Measurements from ENCODE around the gene JMJD8.

Gene JMJD8

DNA sequence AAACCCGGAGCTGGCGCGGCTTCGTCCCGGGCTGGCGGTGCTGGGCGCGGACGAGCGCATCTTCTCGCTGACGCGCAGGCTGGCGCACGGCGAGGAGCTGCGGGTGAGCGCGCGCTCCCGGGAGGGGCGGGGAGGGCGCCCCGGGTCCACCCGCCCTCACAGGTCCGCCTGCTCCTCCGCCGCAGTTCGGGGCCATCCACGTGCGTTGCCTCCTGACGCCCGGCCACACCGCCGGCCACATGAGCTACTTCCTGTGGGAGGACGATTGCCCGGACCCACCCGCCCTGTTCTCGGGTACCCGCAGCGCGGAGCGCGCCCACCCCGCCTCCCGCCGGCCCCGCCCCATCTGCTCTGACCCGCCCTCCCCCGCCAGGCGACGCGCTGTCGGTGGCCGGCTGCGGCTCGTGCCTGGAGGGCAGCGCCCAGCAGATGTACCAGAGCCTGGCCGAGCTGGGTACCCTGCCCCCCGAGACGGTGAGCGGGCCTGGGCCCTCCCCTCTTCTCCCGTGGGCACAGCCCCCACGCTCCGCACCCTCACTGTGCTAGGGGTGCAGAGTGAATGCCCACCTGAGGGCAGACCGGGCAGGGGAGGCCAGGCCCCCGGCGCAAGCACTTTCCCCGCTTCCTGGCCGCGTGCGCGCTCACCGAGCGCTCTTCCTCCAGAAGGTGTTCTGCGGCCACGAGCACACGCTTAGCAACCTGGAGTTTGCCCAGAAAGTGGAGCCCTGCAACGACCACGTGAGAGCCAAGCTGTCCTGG, 44.2 kb upstream of the JMJD8 start:
- no peak for TF ChIP-seq Cebpa-rat (IDR thresholded peaks at IDR 0.05)
- peak overlapping the region; percentile 83 for H3K9ac ChIP-seq
- H3K9me3 ChIP-seq, result no peaks in the 10 kb centered on the region
- peaks cover 76% of the 10 kb centered on the region for H3K4me1 ChIP-seq
- peak overlapping the region; percentile 89 for H3K27ac ChIP-seq
- H3K4me3 ChIP-seq, result peak overlapping the region; percentile 80
- H4K20me1 ChIP-seq, result peaks cover 76% of the 10 kb centered on the region
- peak overlapping the region; percentile 100 for H3K4me2 ChIP-seq
- peaks cover 43% of the 10 kb centered on the region for H3K36me3 ChIP-seq
- H3K27me3 ChIP-seq, result no peaks in the 10 kb centered on the region

- no peak for TF ChIP-seq Cebpa-rat (IDR thresholded peaks at IDR 0.05)
- Histone ChIP-seq H3K9me3 (no peaks in the 10 kb centered on the region), H4K20me1 (peaks cover 78% of the 10 kb centered on the region), H3K4me2 (peak overlapping the region; percentile 100), H3K27ac (peak overlapping the region; percentile 89), H3K4me3 (peak overlapping the region; percentile 80), H3K9ac (peak overlapping the region; percentile 83), H3K27me3 (no peaks in the 10 kb centered on the region), H3K36me3 (peaks cover 34% of the 10 kb centered on the region), H3K4me1 (peaks cover 76% of the 10 kb centered on the region)
These were observed 43.3 kb upstream of the JMJD8 start for GRCh38 chr16:727291-727977.

- peak within 1 kb of the TSS; percentile 83 for H3K9ac ChIP-seq
- peaks cover 78% of the 10 kb centered on the region for H4K20me1 ChIP-seq
- peak within 1 kb of the TSS; percentile 89 for H3K27ac ChIP-seq
- H3K4me1 ChIP-seq, result peaks cover 76% of the 10 kb centered on the region
- no peaks in the 10 kb centered on the region for H3K27me3 ChIP-seq
- H3K9me3 ChIP-seq, result no peaks in the 10 kb centered on the region
- H3K36me3 ChIP-seq, result peaks cover 27% of the 10 kb centered on the region
- peak within 1 kb of the TSS; percentile 80 for H3K4me3 ChIP-seq
- no peak for TF ChIP-seq Cebpa-rat (IDR thresholded peaks at IDR 0.05)
- peak within 1 kb of the TSS; percentile 100 for H3K4me2 ChIP-seq
These were observed 42.5 kb upstream of the JMJD8 start, which contains the start of the genes CCDC78 and HAGHL for GRCh38 chr16:726438-727290. Gene CCDC78, minus strand, starts transcription at chr16:726443. Its CDS starts 76 bp downstream, at chr16:726367. Gene HAGHL, plus strand, starts transcription at chr16:727106. Its CDS starts 404 bp downstream, at chr16:727510.

- Histone ChIP-seq H3K4me3 (peak overlapping the region; percentile 80; the same call in 1 of the 2 replicates), H3K9ac (no peak overlapping the region)
- TF ChIP-seq Cebpa-rat (IDR thresholded peaks at IDR 0.05), result no peak
These were observed 42.0 kb upstream of the JMJD8 start for GRCh38 chr16:726188-726437.

DNA sequence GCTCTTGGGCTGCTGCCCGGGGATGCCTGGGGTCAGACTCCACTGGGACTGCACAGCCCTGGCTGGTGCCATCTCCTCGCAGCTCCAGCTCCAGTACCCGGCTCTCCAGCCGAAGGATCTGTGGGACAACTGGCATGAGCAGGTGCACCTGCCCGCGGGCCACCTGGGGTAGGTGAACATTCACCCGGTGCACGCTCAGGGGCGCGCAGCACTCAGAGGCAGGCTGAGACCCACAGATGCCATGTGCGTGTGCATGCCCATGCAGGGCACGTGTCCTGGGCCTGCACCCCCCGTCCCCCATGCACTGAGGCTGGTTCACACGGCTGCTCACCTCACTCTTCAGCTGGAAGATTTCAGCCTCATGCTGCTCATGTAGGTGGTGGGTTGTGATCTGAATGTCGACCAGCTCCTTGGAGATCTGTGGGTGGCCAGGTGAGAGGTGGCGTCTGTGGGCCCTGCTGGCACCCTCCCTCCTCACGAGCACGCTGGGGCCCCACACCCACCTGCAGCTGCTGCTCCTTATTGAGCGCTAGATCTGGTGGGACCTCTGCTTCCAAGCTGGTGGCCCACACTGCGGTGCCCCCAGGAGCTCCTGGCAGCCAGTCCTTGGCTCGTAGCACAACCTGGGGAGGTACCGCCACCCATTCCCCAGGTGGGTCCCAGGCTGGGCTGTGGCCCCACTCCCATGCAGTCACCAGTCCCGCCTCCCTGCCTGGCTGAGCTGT, 41.5 kb upstream of the JMJD8 start:
- no peaks in the 10 kb centered on the region for H3K27me3 ChIP-seq
- peaks cover 70% of the 10 kb centered on the region for H4K20me1 ChIP-seq
- no peak overlapping the region for H3K9ac ChIP-seq
- H3K4me3 ChIP-seq, result 0 out of 2 replicates have a peak overlapping the region, but pooled peaks have one; percentile 2
- no peak for TF ChIP-seq Cebpa-rat (IDR thresholded peaks at IDR 0.05)
- H3K9me3 ChIP-seq, result no peaks in the 10 kb centered on the region
- peak overlapping the region; percentile 100 for H3K4me2 ChIP-seq
- H3K27ac ChIP-seq, result no peak overlapping the region
- H3K36me3 ChIP-seq, result peaks cover 16% of the 10 kb centered on the region
- peaks cover 72% of the 10 kb centered on the region for H3K4me1 ChIP-seq

More at GRCh38 chr16:726188-726437, 42.0 kb upstream of the JMJD8 start:
- Histone ChIP-seq H3K27me3 (no peaks in the 10 kb centered on the region), H3K36me3 (peaks cover 21% of the 10 kb centered on the region), H3K4me2 (peak overlapping the region; percentile 100), H3K9me3 (no peaks in the 10 kb centered on the region), H4K20me1 (peaks cover 75% of the 10 kb centered on the region), H3K27ac (no peak overlapping the region), H3K4me1 (peaks cover 74% of the 10 kb centered on the region)

DNA sequence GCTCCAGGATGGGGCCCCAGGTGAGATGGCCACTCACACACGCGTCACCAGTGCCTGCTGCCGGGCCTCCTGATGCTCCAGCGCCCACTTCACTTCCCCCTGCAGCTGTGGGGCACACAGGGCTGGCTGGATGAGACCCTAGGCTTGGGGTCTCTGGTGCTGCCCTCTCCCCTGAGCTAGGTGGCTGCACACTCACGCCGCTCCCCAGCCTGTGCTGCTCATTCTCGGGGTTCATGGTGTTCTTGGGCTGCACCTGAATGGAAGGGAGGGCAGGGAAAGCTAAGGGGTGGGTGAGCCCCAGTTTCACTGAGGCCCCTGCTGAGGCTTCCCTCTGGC, 40.9 kb upstream of the JMJD8 start:
- Histone ChIP-seq H3K9me3 (no peaks in the 10 kb centered on the region), H3K27me3 (no peaks in the 10 kb centered on the region), H3K4me3 (no peak overlapping the region), H3K4me2 (peak overlapping the region; percentile 100), H4K20me1 (peaks cover 64% of the 10 kb centered on the region), H3K4me1 (peaks cover 75% of the 10 kb centered on the region), H3K9ac (peak overlapping the region; percentile 55; the same call in 1 of the 2 replicates), H3K27ac (peak overlapping the region; percentile 52), H3K36me3 (peaks cover 10% of the 10 kb centered on the region)
- TF ChIP-seq Cebpa-rat (IDR thresholded peaks at IDR 0.05), result no peak

DNA sequence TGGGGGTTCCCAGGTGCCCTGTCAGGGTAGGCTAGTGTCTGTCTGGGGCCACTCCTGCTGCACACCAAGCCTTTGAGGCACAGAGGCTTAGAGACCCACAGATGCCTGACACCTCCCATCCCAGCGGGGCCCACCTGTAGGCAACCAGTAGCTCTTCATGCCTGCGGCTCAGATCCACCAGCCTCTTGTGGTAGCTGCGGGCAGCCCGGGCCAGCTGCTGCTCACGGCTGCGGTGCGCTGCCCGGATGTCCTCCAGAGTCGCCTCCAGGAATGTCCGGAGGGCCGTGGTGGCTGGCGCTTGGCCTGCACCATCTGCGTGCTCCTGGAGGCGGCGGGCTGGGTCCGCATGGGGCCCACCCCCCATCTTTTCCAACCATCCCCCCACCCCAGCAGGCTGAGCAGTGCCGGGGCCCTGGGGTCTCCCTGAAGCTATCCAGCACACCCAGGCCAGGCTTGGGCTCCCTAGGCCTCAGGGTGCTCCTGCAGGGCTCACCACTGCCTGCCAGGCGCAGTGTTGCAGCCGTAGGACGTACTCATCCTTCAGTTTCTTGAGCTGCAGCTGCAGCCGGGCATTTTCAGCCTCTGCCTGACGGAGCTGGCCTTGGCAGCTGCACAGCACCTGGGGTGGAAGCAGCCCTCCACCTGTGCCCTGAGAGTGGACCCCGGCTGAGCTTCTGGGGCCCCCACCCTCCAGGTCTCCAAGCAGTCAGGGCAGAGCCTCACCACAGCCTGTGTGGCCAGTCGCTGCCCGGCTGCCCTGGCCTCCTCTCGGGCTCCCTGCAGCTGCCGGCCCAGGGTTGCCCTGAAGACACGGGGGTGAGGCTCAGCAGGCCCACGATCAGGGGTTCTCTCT, 40.3 kb upstream of the JMJD8 start:
- Histone ChIP-seq H3K4me1 (peaks cover 80% of the 10 kb centered on the region), H3K4me2 (peak overlapping the region; percentile 100), H4K20me1 (peaks cover 59% of the 10 kb centered on the region), H3K9ac (peak overlapping the region; percentile 55; the same call in 1 of the 2 replicates), H3K9me3 (no peaks in the 10 kb centered on the region), H3K36me3 (peaks cover 4% of the 10 kb centered on the region), H3K27me3 (no peaks in the 10 kb centered on the region), H3K27ac (peak overlapping the region; percentile 52), H3K4me3 (peak overlapping the region; percentile 31; the same call in 1 of the 2 replicates)
- TF ChIP-seq Cebpa-rat (IDR thresholded peaks at IDR 0.05), result no peak

DNA sequence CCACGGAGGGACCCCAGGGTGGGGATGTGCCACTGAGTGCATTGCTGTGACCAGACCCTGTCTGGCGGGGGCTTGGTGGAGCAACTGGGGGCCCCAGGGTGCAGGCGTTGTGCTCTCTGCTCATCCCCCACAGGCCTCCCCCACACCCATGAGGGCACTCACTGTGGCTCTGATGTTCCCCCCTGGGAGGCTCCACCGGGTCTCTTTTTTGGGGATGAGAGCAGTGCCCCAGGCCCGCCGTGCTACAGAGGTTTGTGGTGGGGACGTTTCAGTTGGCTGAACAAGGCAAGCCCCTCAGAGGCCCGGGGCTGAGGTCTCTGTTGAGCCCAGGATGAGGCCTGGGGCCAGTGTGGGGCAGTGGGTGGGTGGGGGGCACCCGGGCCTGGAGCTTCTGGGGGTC, 39.6 kb upstream of the JMJD8 start:
- Histone ChIP-seq H3K4me2 (peak overlapping the region; percentile 100), H3K27me3 (no peaks in the 10 kb centered on the region), H3K4me3 (peak overlapping the region; percentile 31; the same call in 1 of the 2 replicates), H3K36me3 (no peaks in the 10 kb centered on the region), H4K20me1 (peaks cover 61% of the 10 kb centered on the region), H3K9me3 (no peaks in the 10 kb centered on the region), H3K9ac (peak overlapping the region; percentile 48; the same call in 1 of the 2 replicates), H3K27ac (peak overlapping the region; percentile 52; the same call in 1 of the 2 replicates), H3K4me1 (peaks cover 81% of the 10 kb centered on the region)
- no peak for TF ChIP-seq Cebpa-rat (IDR thresholded peaks at IDR 0.05)
